H1 (cell line): ENCODE measurements around the gene CFAP97D2. TPM values are rescaled to one million over a fixed set of nuclear protein-coding genes. Genes with fewer than 3 reads are reported as not detected.

Experiments used
- CTBP2 ChIP-seq: IDR thresholded peaks from 2 replicates; pipeline ENCODE4 v1.7.0; 2011; ENCODE audit warnings: borderline replicate concordance, mild to moderate bottlenecking, moderate library complexity, mixed read lengths, low read length; ENCODE audit not compliant: insufficient read depth, insufficient read length
- MAFK ChIP-seq: IDR thresholded peaks from 2 replicates; pipeline ENCODE4 v1.6.1; 2012; ENCODE audit warnings: low read depth, mild to moderate bottlenecking, improper control_type of control experiment, low read length
- SP2 ChIP-seq: IDR thresholded peaks from 2 replicates; pipeline ENCODE4 v1.6.1; 2012; ENCODE audit warnings: mild to moderate bottlenecking, low read length, inconsistent platforms
- YY1 ChIP-seq: IDR thresholded peaks from 2 replicates; pipeline ENCODE4 v1.6.1; 2011; ENCODE audit warnings: low read depth, mild to moderate bottlenecking, low read length
- polyA plus RNA-seq, 7 experiments: library from polyadenylated mRNA; depleted of rRNA in 3 of 7; stranded (reverse) in 5 of 7; unstranded in 2 of 7; fragments of >200 nt in 5 of 7; fragments of 200-250 nt in 2 of 7; gene quantifications; 1 replicate in 5 of 7; 2 replicates in 1 of 7; 4 replicates in 1 of 7; pipeline versions ENCODE4 v1.2.1 to v1.2.3, GENCODE V29; 2011 to 2013; ENCODE audit warnings: missing spikeins in 2 of 7, mixed read lengths in 2 of 7
- total RNA-seq: library from RNA; stranded (reverse); fragmentation: NEBNext Ultra II Directional; extraction: Animal tissue kit (Norgen Biotek cat#: 25700); gene quantifications from 2 replicates; pipeline ENCODE4 v1.2.1, GENCODE V29; 2021

CFAP97D2 gene
- total and polyA plus RNA-seq, 2 of the 8 experiments (the other 6 are each of a cell fraction or from before 2014, with no cell fraction given): not detected

DNA sequence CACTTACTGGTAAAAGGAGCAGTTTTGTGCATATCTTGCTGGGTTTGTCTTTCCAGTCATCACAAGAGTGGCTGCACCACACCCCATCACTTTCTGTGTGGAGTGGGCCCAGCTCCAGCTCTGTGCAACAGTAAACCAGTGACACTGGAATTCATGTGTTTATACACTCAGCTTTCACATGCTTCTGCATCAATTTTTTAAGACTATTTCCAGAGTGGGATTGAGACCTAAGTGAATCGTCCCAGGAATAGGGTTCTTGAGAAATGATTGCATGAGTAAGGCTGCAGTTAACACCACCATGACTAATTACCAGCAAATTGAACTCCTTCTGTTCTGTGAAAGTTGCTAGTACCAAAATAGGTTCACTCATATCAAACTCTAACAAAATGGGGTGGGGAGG is 5.3 kb upstream of the CFAP97D2 start (continued):
- no peak for TF ChIP-seq MAFK
- TF ChIP-seq CTBP2: no peak
- no peak for TF ChIP-seq YY1
- TF ChIP-seq SP2: no peak
- TF ChIP-seq, all 59 proteins: peak for 0
